Transverse colon (tissue), 4 donors: Measurements from ENCODE around the gene EML6. TPM values are rescaled to one million over a fixed set of nuclear protein-coding genes. Genes with fewer than 3 reads are reported as not detected.

Experiments
- DNase-seq: peaks from one replicate; pipeline ENCODE4 v3.0.0-alpha.2; 2019
- H3K27ac ChIP-seq, 4 donors: fragments of 200-600 bp; sonication (generic); 2 replicates each; pipeline ENCODE4 v1.5.1; 2016 to 2018; ENCODE audit warnings: inconsistent platforms in 4 of 4
- H3K27me3 ChIP-seq: fragments of 200-600 bp; sonication (generic); 2 replicates; pipeline ENCODE4 v1.5.1; 2017; ENCODE audit warnings: inconsistent platforms
- H3K36me3 ChIP-seq, 4 donors: fragments of 200-600 bp; sonication (generic); 2 replicates each; pipeline ENCODE4 v1.5.1; 2017 to 2019; ENCODE audit warnings: inconsistent platforms in 4 of 4
- H3K4me1 ChIP-seq, 4 donors: fragments of 200-600 bp; sonication (generic); 2 replicates each; pipeline ENCODE4 v1.5.1; 2017 to 2020; ENCODE audit warnings: inconsistent platforms in 4 of 4
- H3K4me3 ChIP-seq, 4 donors: fragments of 200-600 bp; sonication (generic); 1 replicate in 1 of 4; 2 replicates in 3 of 4; pipeline versions ENCODE4 v1.5.1 to v1.6.1; 2017 to 2019; ENCODE audit warnings: inconsistent platforms in 4 of 4
- H3K9me3 ChIP-seq, 2 donors: fragments of 200-600 bp; sonication (generic); 2 replicates each; pipeline ENCODE4 v1.5.1; 2017 to 2019; ENCODE audit warnings: inconsistent platforms in 2 of 2
- EP300 ChIP-seq: sonication (generic); formaldehyde crosslinking; IDR thresholded peaks from one replicate; pipeline ENCODE4 v1.6.1; 2017; ENCODE audit warnings: antibody characterized with exemption, low read depth
- POLR2A ChIP-seq: fragments of 450-650 bp; IDR thresholded peaks from one replicate; pipeline ENCODE4 v1.6.1; 2016; ENCODE audit warnings: antibody characterized with exemption, mild to moderate bottlenecking, moderate library complexity
- POLR2AphosphoS5 ChIP-seq, 3 donors: sonication (generic); formaldehyde crosslinking; IDR thresholded peaks; one replicate each; pipeline ENCODE4 v1.6.1; 2016; ENCODE audit warnings: antibody characterized with exemption in 3 of 3
- WGBS, 2 donors: methylation state at CpG; one replicate each; pipeline ENCODE4 v1.1.5; 2018; ENCODE audit warnings: low coverage in 1 of 2; 5-methylcytosine and 5-hydroxymethylcytosine counted together
- in situ Hi-C, 4 donors: fragments of 200-750 bp; cut with MboI; loops; one replicate each; pipeline versions ENCODE4 v1.15.0 to v1.15.1; 2017; ENCODE audit warnings: low sequenced_read_pairs in 3 of 4, low pct_ligation_motif_present in 1 of 4, low pct_unique_long_range_greater_than_20kb in 1 of 4
- intact Hi-C: fragments of 100-400 bp; cut with DNase I; formaldehyde crosslinking; loops from one replicate; pipeline ENCODE4 v1.15.1; 2023; ENCODE audit warnings: low total_unique reads
- total RNA-seq, 4 donors: library from RNA; depleted of rRNA; stranded (reverse); fragments of >200 nt; gene quantifications; one replicate each; pipeline ENCODE4 v1.1.0, GENCODE V29; 2016
- TF ChIP-seq, protein P1 (sequence below), 5 experiments: fragments of 200-600 bp in 3 of 5; fragments of 450-650 bp in 2 of 5; sonication (generic) in 3 of 5; IDR thresholded peaks; 1 replicate in 2 of 5; 2 replicates in 3 of 5; pipeline ENCODE4 v1.5.1; 2016 to 2017; ENCODE audit warnings: antibody characterized with exemption in 5 of 5, inconsistent platforms in 3 of 5, mild to moderate bottlenecking in 2 of 5, moderate library complexity in 1 of 5

The EML6 gene
- total RNA-seq, 4 donors from 2014 or later: 1.5 to 8.2 (median 3.4) TPM

DNA sequence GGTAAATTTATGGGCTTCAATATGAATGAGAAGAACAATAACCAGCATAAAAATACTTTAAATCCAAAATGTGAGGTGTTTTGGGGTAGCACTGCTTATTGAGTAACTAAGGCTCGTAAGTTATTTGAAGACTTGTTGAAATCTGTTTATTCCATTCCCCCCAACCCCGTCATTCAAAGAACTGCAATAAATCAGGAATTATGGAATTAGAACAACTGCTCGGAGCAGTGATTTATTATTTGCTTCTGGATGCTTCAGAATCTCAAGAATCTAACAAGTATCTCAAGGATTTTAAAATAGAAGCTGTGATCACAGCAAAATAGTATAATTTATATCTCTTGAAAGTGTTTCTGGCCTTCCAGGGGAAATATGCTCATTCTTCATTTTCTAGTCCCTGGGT is 86.8 kb downstream of the EML6 start:
- in situ Hi-C loops (no loop called here), intact Hi-C loops (no loop called here)
- WGBS, 2 donors: 56 to 74% methylated on average over 2 to 3 of the region's 3 CpGs
- peaks cover 0 to 2% of the 10 kb centered on the region in 2 donors for H3K9me3 ChIP-seq
- H3K36me3 ChIP-seq: no peaks in the 10 kb centered on the region
- no peaks in the 10 kb centered on the region for H3K27me3 ChIP-seq
- no peak overlapping the region for H3K27ac ChIP-seq
- no peak for DNase-seq
- TF ChIP-seq, protein P1, sequence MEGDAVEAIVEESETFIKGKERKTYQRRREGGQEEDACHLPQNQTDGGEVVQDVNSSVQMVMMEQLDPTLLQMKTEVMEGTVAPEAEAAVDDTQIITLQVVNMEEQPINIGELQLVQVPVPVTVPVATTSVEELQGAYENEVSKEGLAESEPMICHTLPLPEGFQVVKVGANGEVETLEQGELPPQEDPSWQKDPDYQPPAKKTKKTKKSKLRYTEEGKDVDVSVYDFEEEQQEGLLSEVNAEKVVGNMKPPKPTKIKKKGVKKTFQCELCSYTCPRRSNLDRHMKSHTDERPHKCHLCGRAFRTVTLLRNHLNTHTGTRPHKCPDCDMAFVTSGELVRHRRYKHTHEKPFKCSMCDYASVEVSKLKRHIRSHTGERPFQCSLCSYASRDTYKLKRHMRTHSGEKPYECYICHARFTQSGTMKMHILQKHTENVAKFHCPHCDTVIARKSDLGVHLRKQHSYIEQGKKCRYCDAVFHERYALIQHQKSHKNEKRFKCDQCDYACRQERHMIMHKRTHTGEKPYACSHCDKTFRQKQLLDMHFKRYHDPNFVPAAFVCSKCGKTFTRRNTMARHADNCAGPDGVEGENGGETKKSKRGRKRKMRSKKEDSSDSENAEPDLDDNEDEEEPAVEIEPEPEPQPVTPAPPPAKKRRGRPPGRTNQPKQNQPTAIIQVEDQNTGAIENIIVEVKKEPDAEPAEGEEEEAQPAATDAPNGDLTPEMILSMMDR (IDR thresholded peaks at IDR 0.05): no peak
- TF ChIP-seq POLR2AphosphoS5 (IDR thresholded peaks at IDR 0.05) (no peak), POLR2A (no peak), EP300 (no peak)
- no peak overlapping the region for H3K4me3 ChIP-seq
- no peaks in the 10 kb centered on the region for H3K4me1 ChIP-seq

DNA sequence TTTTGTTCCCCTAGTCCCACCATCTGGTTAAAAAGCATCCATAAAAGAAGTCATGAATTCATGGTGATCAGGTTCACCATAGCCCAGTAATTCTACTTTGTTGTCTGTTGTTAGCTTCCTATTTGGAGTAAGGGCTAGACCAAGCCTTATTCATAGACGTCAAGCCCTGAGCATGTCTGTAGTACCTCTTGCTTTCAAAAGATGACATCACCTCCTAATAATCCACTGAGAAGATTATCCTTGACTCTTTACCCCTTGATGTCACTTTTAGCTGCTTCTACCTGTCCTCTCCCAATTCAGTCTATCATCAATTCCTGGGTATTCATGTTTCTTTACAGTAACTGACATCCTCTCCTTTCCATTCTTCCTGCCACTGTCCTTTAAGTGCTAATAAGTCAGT is 90.1 kb downstream of the EML6 start:
- Histone ChIP-seq H3K4me1 (no peaks in the 10 kb centered on the region), H3K9me3 (no peaks in the 10 kb centered on the region), H3K27me3 (no peaks in the 10 kb centered on the region), H3K36me3 (no peaks in the 10 kb centered on the region), H3K27ac (no peak overlapping the region), H3K4me3 (no peak overlapping the region)
- in situ Hi-C loops: no loop called here
- TF ChIP-seq POLR2AphosphoS5 (IDR thresholded peaks at IDR 0.05) (no peak), EP300 (no peak)
- intact Hi-C loops: no loop called here
- no peak for DNase-seq
- 76 to 83% methylated on average over 1 of the region's 1 CpG for WGBS, 2 donors

DNA sequence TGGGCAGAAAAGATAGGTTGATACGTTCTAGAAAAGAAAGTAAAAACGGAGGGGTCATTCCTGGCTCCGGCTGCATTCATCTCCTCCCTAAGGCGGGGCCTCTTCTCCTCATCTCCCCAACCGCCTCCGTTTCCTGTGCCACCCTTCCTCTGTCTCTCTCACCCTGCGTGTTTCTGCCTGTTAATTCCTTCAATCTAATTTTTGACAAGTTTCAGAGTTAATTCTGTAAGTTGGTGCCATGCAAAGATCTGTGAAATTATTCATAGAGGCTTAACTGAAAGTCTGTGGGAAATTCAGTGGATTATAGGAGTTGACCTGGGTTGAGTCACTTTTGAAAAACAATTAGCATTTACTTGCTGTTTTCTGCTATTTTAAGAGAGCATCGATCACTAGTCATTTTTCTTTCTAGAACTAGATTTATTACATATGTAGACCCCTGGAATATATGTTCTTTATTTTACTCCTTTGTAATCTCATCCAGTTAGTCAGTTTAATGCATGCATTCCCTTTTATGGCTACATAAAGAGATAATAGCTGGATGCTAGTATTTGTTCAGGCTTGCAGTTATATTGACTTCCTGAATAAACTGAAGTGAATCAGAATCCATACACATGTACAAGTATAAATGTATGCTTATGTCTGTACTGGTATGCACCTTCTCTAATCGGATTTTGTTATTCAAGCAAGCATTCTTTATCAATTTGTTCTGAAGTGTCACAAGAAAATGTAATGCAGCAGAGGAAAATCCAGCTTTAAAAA is 91.1 kb downstream of the EML6 start:
- no peaks in the 10 kb centered on the region for H3K4me1 ChIP-seq

DNA sequence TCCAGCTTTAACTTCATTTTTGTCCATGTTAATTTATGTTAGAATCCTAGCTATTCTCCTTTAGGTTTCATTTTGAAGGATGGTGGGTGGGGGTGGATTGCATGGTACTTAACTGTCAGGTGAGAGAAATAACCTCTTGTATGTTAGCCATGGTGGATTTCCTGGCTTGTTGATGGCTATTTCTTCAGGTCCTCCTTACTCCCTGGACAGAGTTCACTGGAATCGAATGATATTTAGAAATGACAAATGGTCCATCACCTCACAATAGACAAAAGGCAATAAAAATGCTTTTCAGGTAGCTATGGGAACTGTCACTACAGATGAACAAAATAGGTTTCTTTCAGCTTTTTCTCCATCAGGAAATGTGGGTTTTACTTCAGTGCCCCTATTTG is 91.7 kb downstream of the EML6 start:
- no peak for TF ChIP-seq EP300
- no peak for TF ChIP-seq POLR2A
- TF ChIP-seq POLR2AphosphoS5 (IDR thresholded peaks at IDR 0.05): no peak
- TF ChIP-seq, protein P1 (IDR thresholded peaks at IDR 0.05): no peak
- 74% methylated on average over 1 of the region's 1 CpG; no CpG with 5 or more reads in 1 of the 2 donors for WGBS, 2 donors
- H3K27ac ChIP-seq: no peak overlapping the region
- intact Hi-C loops: no loop called here
- H3K27me3 ChIP-seq: no peaks in the 10 kb centered on the region
- DNase-seq: no peak
- in situ Hi-C loops: no loop called here
- no peaks in the 10 kb centered on the region for H3K9me3 ChIP-seq
- no peak overlapping the region for H3K4me3 ChIP-seq
- H3K4me1 ChIP-seq: no peaks in the 10 kb centered on the region
- no peaks in the 10 kb centered on the region for H3K36me3 ChIP-seq

More for the DNA sequence above, 91.1 kb downstream of the EML6 start:
- no peak overlapping the region for H3K4me3 ChIP-seq
- TF ChIP-seq EP300 (no peak), POLR2AphosphoS5 (IDR thresholded peaks at IDR 0.05) (no peak), POLR2A (no peak)
- TF ChIP-seq, protein P1 (IDR thresholded peaks at IDR 0.05): no peak
- H3K27me3 ChIP-seq: no peaks in the 10 kb centered on the region
- H3K36me3 ChIP-seq: no peaks in the 10 kb centered on the region
- no peak for DNase-seq
- in situ Hi-C loops (no loop called here), intact Hi-C loops (no loop called here)
- no peak overlapping the region for H3K27ac ChIP-seq
- 65 to 83% methylated on average over 9 of the region's 9 CpGs for WGBS, 2 donors
- no peaks in the 10 kb centered on the region for H3K9me3 ChIP-seq

DNA sequence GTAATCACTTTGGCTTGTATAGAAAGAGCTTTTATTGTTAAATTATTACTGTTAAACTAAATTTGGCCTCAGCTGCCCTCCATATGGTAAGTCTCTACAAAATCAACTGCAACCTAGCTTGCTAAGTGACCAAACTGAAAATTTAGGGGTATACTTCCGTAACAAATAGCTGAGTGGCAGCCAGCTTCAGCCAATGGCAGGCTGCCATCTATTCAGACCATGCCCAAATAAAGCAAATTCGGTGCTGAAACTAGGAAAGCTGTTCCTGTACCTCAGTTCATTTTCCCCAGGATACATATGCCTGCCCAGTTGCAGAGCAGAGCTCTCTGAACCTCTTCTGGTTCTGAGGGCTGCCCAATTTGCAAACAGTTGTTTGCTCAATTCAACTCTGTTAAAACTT is 94.8 kb downstream of the EML6 start:
- Histone ChIP-seq H3K27ac (no peak overlapping the region), H3K4me1 (no peaks in the 10 kb centered on the region), H3K27me3 (no peaks in the 10 kb centered on the region), H3K4me3 (no peak overlapping the region), H3K36me3 (no peaks in the 10 kb centered on the region), H3K9me3 (no peaks in the 10 kb centered on the region)
- TF ChIP-seq POLR2AphosphoS5 (IDR thresholded peaks at IDR 0.05) (no peak), POLR2A (no peak)
- TF ChIP-seq, protein P1 (IDR thresholded peaks at IDR 0.05): no peak
- DNase-seq: no peak
- intact Hi-C loops (no loop called here), in situ Hi-C loops (no loop called here)
- 80 to 100% methylated on average over 2 of the region's 2 CpGs for WGBS, 2 donors
